Measurements from ENCODE around the gene TNFRSF1A.

Gene TNFRSF1A

GRCh38 chr12:6386491-6386890, 44.6 kb upstream of the TNFRSF1A start:
- H3K4me1 ChIP-seq (ENCODE audit: low read depth, poor library complexity, severe bottlenecking) = no peaks in the 10 kb centered on the region
- no peaks in the 10 kb centered on the region for H3K36me3 ChIP-seq (ENCODE audit: insufficient read depth)
- no peaks in the 10 kb centered on the region for H3K79me2 ChIP-seq (ENCODE audit: insufficient read depth, low read depth)
- H4K20me1 ChIP-seq (ENCODE audit: insufficient read depth) = no peaks in the 10 kb centered on the region
- no peak overlapping the region for H3K9ac ChIP-seq
- peaks cover 8% of the 10 kb centered on the region for H3K27me3 ChIP-seq (ENCODE audit: insufficient read depth, low read depth)
- TF ChIP-seq CTCF (conservative IDR thresholded peaks at IDR 0.05; ENCODE audit: low read depth, low read length) = no peak
- H3K27ac ChIP-seq = no peak overlapping the region
- no peak overlapping the region for H3K4me3 ChIP-seq (IDR thresholded peaks at IDR 0.05; ENCODE audit: insufficient read depth, low read depth, low read length)
- no peak overlapping the region for H3K4me2 ChIP-seq
- H2AFZ ChIP-seq (ENCODE audit: low read depth) = no peak overlapping the region

GRCh38 chr12:6386038-6386437, 44.2 kb upstream of the TNFRSF1A start:
- H3K4me2 ChIP-seq = no peak overlapping the region
- no peaks in the 10 kb centered on the region for H3K4me1 ChIP-seq (ENCODE audit: low read depth, poor library complexity, severe bottlenecking)
- no peak overlapping the region for H3K27ac ChIP-seq
- H3K9ac ChIP-seq = no peak overlapping the region
- H3K79me2 ChIP-seq (ENCODE audit: insufficient read depth, low read depth) = no peaks in the 10 kb centered on the region
- no peak overlapping the region for H2AFZ ChIP-seq (ENCODE audit: low read depth)
- no peak overlapping the region for H3K4me3 ChIP-seq (IDR thresholded peaks at IDR 0.05; ENCODE audit: insufficient read depth, low read depth, low read length)
- TF ChIP-seq CTCF (conservative IDR thresholded peaks at IDR 0.05; ENCODE audit: low read depth, low read length) = no peak
- no peaks in the 10 kb centered on the region for H3K36me3 ChIP-seq (ENCODE audit: insufficient read depth)
- H4K20me1 ChIP-seq (ENCODE audit: insufficient read depth) = no peaks in the 10 kb centered on the region
- peaks cover 11% of the 10 kb centered on the region for H3K27me3 ChIP-seq (ENCODE audit: insufficient read depth, low read depth)

- no peaks in the 10 kb centered on the region for H3K4me1 ChIP-seq (ENCODE audit: low read depth, poor library complexity, severe bottlenecking)
- no peak overlapping the region for H3K4me3 ChIP-seq (IDR thresholded peaks at IDR 0.05; ENCODE audit: insufficient read depth, low read depth, low read length)
- no peak overlapping the region for H3K27ac ChIP-seq
- H4K20me1 ChIP-seq (ENCODE audit: insufficient read depth) = no peaks in the 10 kb centered on the region
- no peak for TF ChIP-seq CTCF (conservative IDR thresholded peaks at IDR 0.05; ENCODE audit: low read depth, low read length)
- no peaks in the 10 kb centered on the region for H3K36me3 ChIP-seq (ENCODE audit: insufficient read depth)
- H3K27me3 ChIP-seq (ENCODE audit: insufficient read depth, low read depth) = peaks cover 11% of the 10 kb centered on the region
- no peak overlapping the region for H3K4me2 ChIP-seq
- H3K79me2 ChIP-seq (ENCODE audit: insufficient read depth, low read depth) = no peaks in the 10 kb centered on the region
- no peak overlapping the region for H3K9ac ChIP-seq
- no peak overlapping the region for H2AFZ ChIP-seq (ENCODE audit: low read depth)
Observed at GRCh38 chr12:6384499-6385436, 42.9 kb upstream of the TNFRSF1A start.

GRCh38 chr12:6383572-6384498, 42.0 kb upstream of the TNFRSF1A start, which contains the start of gene LTBR:
LTBR (plus strand) TSS chr12:6384162; CDS start chr12:6384359, 197 bp downstream.
- no peak within 1 kb of the TSS for H3K9ac ChIP-seq
- no peaks in the 10 kb centered on the region for H4K20me1 ChIP-seq (ENCODE audit: insufficient read depth)
- no peak within 1 kb of the TSS for H2AFZ ChIP-seq (ENCODE audit: low read depth)
- no peaks in the 10 kb centered on the region for H3K79me2 ChIP-seq (ENCODE audit: insufficient read depth, low read depth)
- H3K4me3 ChIP-seq (IDR thresholded peaks at IDR 0.05; ENCODE audit: insufficient read depth, low read depth, low read length) = no peak within 1 kb of the TSS
- peaks cover 11% of the 10 kb centered on the region for H3K27me3 ChIP-seq (ENCODE audit: insufficient read depth, low read depth)
- no peaks in the 10 kb centered on the region for H3K36me3 ChIP-seq (ENCODE audit: insufficient read depth)
- TF ChIP-seq CTCF (conservative IDR thresholded peaks at IDR 0.05; ENCODE audit: low read depth, low read length) = no peak
- H3K27ac ChIP-seq = no peak within 1 kb of the TSS
- H3K4me2 ChIP-seq = no peak within 1 kb of the TSS
- H3K4me1 ChIP-seq (ENCODE audit: low read depth, poor library complexity, severe bottlenecking) = no peaks in the 10 kb centered on the region

Measured in KMS-11 (cell line).